ENCODE results near the gene NTN3.

The NTN3 gene

DNA sequence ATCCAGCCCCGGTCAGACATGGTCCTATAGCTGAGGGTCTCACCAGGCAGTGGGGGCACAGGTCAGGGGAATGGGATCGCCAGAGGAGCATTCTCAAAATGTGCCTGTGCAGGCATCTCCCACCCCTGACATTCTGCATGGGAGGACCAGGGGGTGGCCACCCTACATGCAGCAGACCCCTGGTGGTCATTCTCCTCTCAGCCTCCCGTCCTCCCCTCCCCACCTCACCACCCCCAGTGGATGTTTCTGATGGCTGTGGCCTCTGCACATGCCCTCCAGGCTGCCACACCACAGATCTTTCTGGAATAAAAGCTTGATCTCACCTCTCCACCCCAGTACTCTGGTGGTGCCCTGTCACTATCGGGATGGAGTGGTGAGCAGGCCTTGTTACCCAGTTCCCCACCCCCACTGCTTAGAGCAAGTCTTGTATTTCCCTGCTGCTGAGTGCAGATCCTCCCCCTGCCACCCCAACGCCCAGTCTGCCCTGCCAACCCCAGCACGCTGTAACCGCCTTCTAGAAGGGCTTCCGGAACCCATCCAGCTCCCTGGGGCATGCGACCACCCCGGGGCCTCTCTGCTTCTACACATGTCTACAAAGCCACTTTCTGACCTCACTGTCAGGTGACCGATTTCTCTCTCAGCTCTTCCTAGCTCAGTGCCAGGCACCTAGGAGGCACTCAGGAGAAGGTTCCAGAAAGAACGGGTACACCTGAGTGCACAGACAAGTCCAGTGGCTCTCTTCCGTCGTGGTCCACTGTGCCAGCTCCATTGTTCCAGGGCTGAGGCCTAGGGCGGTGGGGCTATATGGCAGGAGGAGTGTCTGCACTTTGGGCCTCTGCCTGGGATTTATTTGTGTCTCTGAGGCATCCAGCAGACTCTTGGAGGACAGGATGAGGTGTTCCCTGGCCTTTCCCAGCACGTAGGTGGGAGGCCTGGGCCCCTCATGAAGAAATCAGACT lies 13.1 kb downstream of the NTN3 start:
- no peaks in the 10 kb centered on the region for H3K9me3 ChIP-seq (ENCODE audit: low read length)
- no peak overlapping the region for H3K4me2 ChIP-seq (ENCODE audit: low read length)
- H3K79me2 ChIP-seq (ENCODE audit: insufficient read depth, low read length): no peaks in the 10 kb centered on the region
- H2AFZ ChIP-seq (ENCODE audit: low read length): no peak overlapping the region
- peaks cover 8% of the 10 kb centered on the region for H3K4me1 ChIP-seq (ENCODE audit: insufficient read depth, low read length, severe bottlenecking)
- no peaks in the 10 kb centered on the region; the same call in 1 of the 2 replicates for H3K27me3 ChIP-seq (ENCODE audit: insufficient read depth, low read length)
- H3K27ac ChIP-seq (ENCODE audit: low read depth, low read length, poor library complexity, severe bottlenecking): no peak overlapping the region
- no peak for TF ChIP-seq EZH2 (IDR thresholded peaks at IDR 0.05; ENCODE audit: borderline replicate concordance, low read length)
- TF ChIP-seq, protein P1, sequence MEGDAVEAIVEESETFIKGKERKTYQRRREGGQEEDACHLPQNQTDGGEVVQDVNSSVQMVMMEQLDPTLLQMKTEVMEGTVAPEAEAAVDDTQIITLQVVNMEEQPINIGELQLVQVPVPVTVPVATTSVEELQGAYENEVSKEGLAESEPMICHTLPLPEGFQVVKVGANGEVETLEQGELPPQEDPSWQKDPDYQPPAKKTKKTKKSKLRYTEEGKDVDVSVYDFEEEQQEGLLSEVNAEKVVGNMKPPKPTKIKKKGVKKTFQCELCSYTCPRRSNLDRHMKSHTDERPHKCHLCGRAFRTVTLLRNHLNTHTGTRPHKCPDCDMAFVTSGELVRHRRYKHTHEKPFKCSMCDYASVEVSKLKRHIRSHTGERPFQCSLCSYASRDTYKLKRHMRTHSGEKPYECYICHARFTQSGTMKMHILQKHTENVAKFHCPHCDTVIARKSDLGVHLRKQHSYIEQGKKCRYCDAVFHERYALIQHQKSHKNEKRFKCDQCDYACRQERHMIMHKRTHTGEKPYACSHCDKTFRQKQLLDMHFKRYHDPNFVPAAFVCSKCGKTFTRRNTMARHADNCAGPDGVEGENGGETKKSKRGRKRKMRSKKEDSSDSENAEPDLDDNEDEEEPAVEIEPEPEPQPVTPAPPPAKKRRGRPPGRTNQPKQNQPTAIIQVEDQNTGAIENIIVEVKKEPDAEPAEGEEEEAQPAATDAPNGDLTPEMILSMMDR (IDR thresholded peaks at IDR 0.05; ENCODE audit: low read length): no peak
- H4K20me1 ChIP-seq (ENCODE audit: insufficient read depth, low read length): no peaks in the 10 kb centered on the region
- H3F3A ChIP-seq (ENCODE audit: insufficient read depth, low read length): no peaks in the 10 kb centered on the region
- no peak overlapping the region for H3K9ac ChIP-seq (ENCODE audit: low read length)
- H3K4me3 ChIP-seq (ENCODE audit: low read depth, low read length, poor library complexity, severe bottlenecking): no peak overlapping the region
- H3K36me3 ChIP-seq (ENCODE audit: insufficient read depth, low read length): no peaks in the 10 kb centered on the region
- no peaks in the 10 kb centered on the region for H3K9me2 ChIP-seq (ENCODE audit: low read depth, low read length)

DNA sequence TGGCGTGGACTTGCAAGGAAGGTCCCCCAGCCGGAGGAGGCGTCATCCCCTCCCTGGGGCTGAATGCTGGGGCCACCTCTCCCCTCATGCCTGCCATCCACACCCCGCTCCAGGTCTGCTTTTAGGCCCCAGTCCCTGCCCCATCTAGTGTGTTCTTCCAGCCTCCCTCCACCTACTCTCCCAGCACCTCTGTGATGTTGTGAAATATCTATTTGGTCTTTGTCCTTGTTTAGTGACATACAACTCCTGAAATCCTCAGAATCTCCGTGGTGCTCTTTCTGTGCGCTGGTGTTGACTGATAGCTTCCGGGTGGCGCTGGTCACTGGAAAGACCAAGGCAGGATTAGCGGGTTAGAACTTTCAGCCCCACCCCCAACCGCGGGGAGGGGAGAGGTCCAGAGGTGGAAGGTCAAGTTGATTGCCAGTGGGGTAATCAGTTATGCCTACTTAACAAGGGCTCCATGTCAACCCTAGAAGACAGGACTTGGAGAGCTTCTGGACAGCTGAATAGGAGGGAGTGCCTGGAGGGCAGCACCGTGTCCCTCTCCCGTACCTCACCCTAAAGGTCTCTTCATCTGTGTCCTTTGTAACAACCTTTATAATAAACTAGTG lies 13.9 kb downstream of the NTN3 start:
- Histone ChIP-seq H3K4me2 (ENCODE audit: low read length) (no peak overlapping the region), H4K20me1 (ENCODE audit: insufficient read depth, low read length) (no peaks in the 10 kb centered on the region), H3K79me2 (ENCODE audit: insufficient read depth, low read length) (no peaks in the 10 kb centered on the region), H3K4me1 (ENCODE audit: insufficient read depth, low read length, severe bottlenecking) (peaks cover 8% of the 10 kb centered on the region), H3K36me3 (ENCODE audit: insufficient read depth, low read length) (no peaks in the 10 kb centered on the region), H2AFZ (ENCODE audit: low read length) (no peak overlapping the region), H3K9me2 (ENCODE audit: low read depth, low read length) (no peaks in the 10 kb centered on the region), H3K9me3 (ENCODE audit: low read length) (no peaks in the 10 kb centered on the region), H3F3A (ENCODE audit: insufficient read depth, low read length) (no peaks in the 10 kb centered on the region), H3K9ac (ENCODE audit: low read length) (no peak overlapping the region), H3K27me3 (ENCODE audit: insufficient read depth, low read length) (no peaks in the 10 kb centered on the region; the same call in 1 of the 2 replicates), H3K27ac (ENCODE audit: low read depth, low read length, poor library complexity, severe bottlenecking) (no peak overlapping the region), H3K4me3 (ENCODE audit: low read depth, low read length, poor library complexity, severe bottlenecking) (no peak overlapping the region)
- TF ChIP-seq EZH2 (IDR thresholded peaks at IDR 0.05; ENCODE audit: borderline replicate concordance, low read length): no peak
- TF ChIP-seq, protein P1 (IDR thresholded peaks at IDR 0.05; ENCODE audit: low read length): no peak

DNA sequence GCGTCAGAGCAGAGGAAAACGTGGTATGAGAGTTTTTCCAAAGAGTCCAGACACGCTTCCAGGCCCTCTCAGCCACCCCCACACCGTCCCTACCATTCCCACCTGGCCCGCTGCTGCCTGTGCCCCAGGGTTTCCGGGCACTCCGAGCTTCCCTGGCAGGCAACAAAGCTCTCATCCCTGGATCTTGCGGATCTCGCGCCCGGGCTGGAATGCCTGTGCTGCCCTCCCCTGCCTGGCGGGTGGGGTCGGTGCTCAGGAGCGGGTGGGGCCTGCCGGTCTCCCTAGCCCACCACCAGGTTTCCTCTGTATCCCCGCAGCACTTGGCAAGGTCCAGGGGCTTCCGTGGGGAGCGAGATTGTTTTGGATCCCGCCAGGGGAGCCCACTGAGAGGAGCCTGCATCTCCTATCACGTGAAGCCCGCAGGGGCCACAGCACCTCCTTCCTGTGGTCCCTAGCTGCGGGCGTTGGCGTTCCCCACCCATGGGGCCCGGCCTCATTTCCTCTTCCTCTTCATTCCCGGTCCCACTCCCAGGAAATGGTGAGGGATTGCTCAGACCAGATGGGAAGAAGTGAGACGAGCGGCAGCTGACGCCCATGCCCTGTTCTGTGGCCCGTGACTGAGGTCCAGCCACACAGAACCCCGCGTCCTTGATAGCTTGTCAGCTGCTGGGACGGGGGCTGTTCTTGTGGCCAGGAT lies 14.9 kb downstream of the NTN3 start:
- Histone ChIP-seq H3K36me3 (ENCODE audit: insufficient read depth, low read length) (no peaks in the 10 kb centered on the region), H3K9ac (ENCODE audit: low read length) (no peak overlapping the region), H3K27me3 (ENCODE audit: insufficient read depth, low read length) (no peaks in the 10 kb centered on the region; the same call in 1 of the 2 replicates), H2AFZ (ENCODE audit: low read length) (no peak overlapping the region), H3K4me2 (ENCODE audit: low read length) (no peak overlapping the region), H3F3A (ENCODE audit: insufficient read depth, low read length) (no peaks in the 10 kb centered on the region), H3K79me2 (ENCODE audit: insufficient read depth, low read length) (no peaks in the 10 kb centered on the region), H4K20me1 (ENCODE audit: insufficient read depth, low read length) (no peaks in the 10 kb centered on the region), H3K27ac (ENCODE audit: low read depth, low read length, poor library complexity, severe bottlenecking) (no peak overlapping the region), H3K4me1 (ENCODE audit: insufficient read depth, low read length, severe bottlenecking) (peaks cover 8% of the 10 kb centered on the region), H3K4me3 (ENCODE audit: low read depth, low read length, poor library complexity, severe bottlenecking) (no peak overlapping the region), H3K9me2 (ENCODE audit: low read depth, low read length) (no peaks in the 10 kb centered on the region), H3K9me3 (ENCODE audit: low read length) (no peaks in the 10 kb centered on the region)
- TF ChIP-seq, protein P1 (IDR thresholded peaks at IDR 0.05; ENCODE audit: low read length): no peak
- TF ChIP-seq EZH2 (IDR thresholded peaks at IDR 0.05; ENCODE audit: borderline replicate concordance, low read length): no peak

Measured in OCI-LY1 (cell line).